ENCODE measurements around the gene NUP42. TPM values are rescaled to one million over a fixed set of nuclear protein-coding genes. Genes with fewer than 3 reads are reported as not detected.

The NUP42 gene
- total RNA-seq, 1 donor from 2014 or later, result 24.0 TPM

GRCh38 chr7:23234569-23235296, 52.9 kb downstream of the NUP42 start:
- DNase-seq (ENCODE audit: low read depth in 2 of 2), result no peak

GRCh38 chr7:23235813-23236221, 54.0 kb downstream of the NUP42 start:
- no peak for DNase-seq (ENCODE audit: low read depth in 2 of 2)

- no peak for DNase-seq (ENCODE audit: low read depth in 2 of 2)
Measured at GRCh38 chr7:23237000-23237399, 55.2 kb downstream of the NUP42 start.

- no peak for DNase-seq (ENCODE audit: low read depth in 2 of 2)
Measured at GRCh38 chr7:23238983-23239652, 57.3 kb downstream of the NUP42 start.

GRCh38 chr7:23239698-23240097, 57.9 kb downstream of the NUP42 start:
- no peak for DNase-seq (ENCODE audit: low read depth in 2 of 2)

- no peak for DNase-seq (ENCODE audit: low read depth in 2 of 2)
Measured at GRCh38 chr7:23242321-23242720, 60.5 kb downstream of the NUP42 start.

GRCh38 chr7:23242935-23243334, 61.1 kb downstream of the NUP42 start:
- DNase-seq (ENCODE audit: low read depth in 2 of 2), result no peak

GRCh38 chr7:23246555-23246954, 64.7 kb downstream of the NUP42 start, which contains the start of gene GPNMB:
Gene GPNMB, plus strand, starts transcription at chr7:23246775. Its CDS starts 83 bp downstream, at chr7:23246858.
- DNase-seq (ENCODE audit: low read depth in 2 of 2), result peak in 1 of 2 donors; percentile 5

GRCh38 chr7:23247046-23247602, 65.3 kb downstream of the NUP42 start:
- DNase-seq (ENCODE audit: low read depth in 2 of 2), result no peak

- no peak for DNase-seq (ENCODE audit: low read depth in 2 of 2)
Measured at GRCh38 chr7:23247603-23248335, 65.9 kb downstream of the NUP42 start.

- no peak for DNase-seq (ENCODE audit: low read depth in 2 of 2)
Measured at GRCh38 chr7:23249486-23249885, 67.6 kb downstream of the NUP42 start.

Other genes with a start within 250 kb of the NUP42 start
- 35.9 and 36.0 TPM in 2 replicates for gene HYCC1, start 167.9 kb upstream of the NUP42 start, total RNA-seq
- gene KLHL7, start 76.3 kb upstream of the NUP42 start, total RNA-seq, result 17.7 and 19.7 TPM in 2 replicates
- gene GPNMB, start 64.7 kb downstream of the NUP42 start, total RNA-seq, result 0.13 TPM in 1 of 2 replicates, not detected in the other
- 50.7 and 54.2 TPM in 2 replicates for gene MALSU1, start 117.3 kb downstream of the NUP42 start, total RNA-seq